ENCODE results near the gene GRAMD4.

GRAMD4 gene

DNA sequence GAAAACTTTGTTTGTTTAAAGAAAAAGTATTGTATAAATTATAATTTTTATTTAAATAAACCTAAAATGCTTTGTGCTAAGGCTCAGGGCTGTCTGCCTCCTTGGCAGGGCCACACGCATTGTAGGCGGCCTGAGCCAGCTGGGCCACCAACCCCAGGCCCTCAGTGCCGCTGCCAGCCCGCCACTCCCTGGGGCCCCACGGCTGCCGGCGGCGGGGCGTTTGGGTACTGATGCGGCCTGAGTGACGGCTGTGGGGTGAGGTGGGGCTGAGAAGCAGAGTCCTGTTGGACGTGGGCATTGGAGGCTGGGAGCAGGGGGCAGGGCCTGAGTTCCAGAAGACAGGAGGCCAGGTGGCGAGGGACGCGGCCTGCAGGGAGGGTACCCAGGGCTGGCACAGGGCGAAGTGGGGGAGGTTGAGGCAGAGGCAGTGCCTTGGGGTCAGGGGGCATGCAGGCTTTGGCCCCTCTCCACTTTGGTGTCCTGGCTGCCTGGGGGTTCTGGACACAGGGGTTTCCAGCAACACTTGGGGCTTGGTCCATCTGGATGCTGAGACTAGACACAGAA is 59.6 kb downstream of the GRAMD4 start:
- in situ Hi-C loops (cut with MboI; ENCODE audit: low pct_unique_long_range_greater_than_20kb, low sequenced_read_pairs, unreplicated experiment) = no loop called here
- no peak for DNase-seq (ENCODE audit: low spot score)
- TF ChIP-seq, protein P1, sequence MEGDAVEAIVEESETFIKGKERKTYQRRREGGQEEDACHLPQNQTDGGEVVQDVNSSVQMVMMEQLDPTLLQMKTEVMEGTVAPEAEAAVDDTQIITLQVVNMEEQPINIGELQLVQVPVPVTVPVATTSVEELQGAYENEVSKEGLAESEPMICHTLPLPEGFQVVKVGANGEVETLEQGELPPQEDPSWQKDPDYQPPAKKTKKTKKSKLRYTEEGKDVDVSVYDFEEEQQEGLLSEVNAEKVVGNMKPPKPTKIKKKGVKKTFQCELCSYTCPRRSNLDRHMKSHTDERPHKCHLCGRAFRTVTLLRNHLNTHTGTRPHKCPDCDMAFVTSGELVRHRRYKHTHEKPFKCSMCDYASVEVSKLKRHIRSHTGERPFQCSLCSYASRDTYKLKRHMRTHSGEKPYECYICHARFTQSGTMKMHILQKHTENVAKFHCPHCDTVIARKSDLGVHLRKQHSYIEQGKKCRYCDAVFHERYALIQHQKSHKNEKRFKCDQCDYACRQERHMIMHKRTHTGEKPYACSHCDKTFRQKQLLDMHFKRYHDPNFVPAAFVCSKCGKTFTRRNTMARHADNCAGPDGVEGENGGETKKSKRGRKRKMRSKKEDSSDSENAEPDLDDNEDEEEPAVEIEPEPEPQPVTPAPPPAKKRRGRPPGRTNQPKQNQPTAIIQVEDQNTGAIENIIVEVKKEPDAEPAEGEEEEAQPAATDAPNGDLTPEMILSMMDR (IDR thresholded peaks at IDR 0.05; ENCODE audit: extremely low read depth, insufficient read depth, missing control alignments) = no peak

DNA sequence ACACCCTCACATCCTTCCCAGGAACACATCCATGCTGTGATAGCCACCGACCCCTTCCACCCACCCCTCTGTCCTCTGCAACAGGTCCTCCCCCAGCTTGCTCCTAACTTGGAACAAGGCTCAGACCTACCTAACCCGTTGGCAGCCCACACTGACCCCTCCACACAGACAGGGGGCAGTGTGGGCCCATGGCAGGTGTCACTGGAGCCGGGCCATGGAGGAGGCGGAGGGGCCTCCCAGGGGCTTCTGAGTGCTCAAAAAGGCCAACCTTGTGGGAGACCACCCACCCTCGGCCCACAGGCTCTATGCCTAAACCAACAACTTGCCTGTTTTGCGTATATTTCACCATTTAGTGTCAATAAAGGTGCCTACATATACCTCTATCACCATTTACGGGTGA is 60.8 kb downstream of the GRAMD4 start:
- peak; percentile 69 for DNase-seq (ENCODE audit: low spot score)
- in situ Hi-C loops (cut with MboI; ENCODE audit: low pct_unique_long_range_greater_than_20kb, low sequenced_read_pairs, unreplicated experiment) = no loop called here
- TF ChIP-seq, protein P1 (IDR thresholded peaks at IDR 0.05; ENCODE audit: extremely low read depth, insufficient read depth, missing control alignments) = peak; percentile 61

DNA sequence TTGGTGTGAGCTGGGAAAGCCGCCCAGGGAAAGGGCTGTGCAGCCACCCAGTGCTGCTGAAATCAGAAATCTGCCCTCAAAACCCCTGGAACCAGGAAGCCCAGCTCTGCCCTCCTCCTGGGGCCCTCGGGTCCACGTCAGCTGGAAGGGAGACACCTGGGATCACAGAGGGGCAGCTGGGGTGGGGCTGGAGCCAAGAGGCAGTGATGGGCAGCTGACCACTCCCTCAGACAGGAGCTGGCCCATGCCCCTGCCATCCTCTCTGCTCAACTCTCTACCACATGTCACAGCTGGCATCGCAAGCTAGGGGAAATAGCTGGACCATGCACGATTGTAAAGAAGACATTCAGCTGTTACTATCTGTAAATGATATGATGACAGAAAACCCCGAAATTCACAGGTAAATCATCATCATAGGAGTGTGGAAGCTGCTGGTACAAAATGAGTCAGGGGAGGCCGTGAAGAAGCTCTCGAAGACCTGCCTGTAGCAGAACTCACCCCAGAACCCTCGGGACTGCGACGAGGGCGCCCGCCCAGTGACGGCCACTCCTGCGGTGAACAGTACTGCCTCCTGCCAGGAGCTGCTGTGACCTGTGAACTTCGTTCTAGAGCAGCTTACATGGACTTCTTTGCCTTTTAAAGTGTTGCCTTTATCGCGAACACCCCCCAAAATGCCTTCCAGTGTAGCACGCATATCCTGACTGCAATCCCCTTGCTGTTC is 62.0 kb downstream of the GRAMD4 start:
- in situ Hi-C loops (cut with MboI; ENCODE audit: low pct_unique_long_range_greater_than_20kb, low sequenced_read_pairs, unreplicated experiment) = no loop called here
- TF ChIP-seq, protein P1 (IDR thresholded peaks at IDR 0.05; ENCODE audit: extremely low read depth, insufficient read depth, missing control alignments) = no peak
- DNase-seq (ENCODE audit: low spot score) = no peak

DNA sequence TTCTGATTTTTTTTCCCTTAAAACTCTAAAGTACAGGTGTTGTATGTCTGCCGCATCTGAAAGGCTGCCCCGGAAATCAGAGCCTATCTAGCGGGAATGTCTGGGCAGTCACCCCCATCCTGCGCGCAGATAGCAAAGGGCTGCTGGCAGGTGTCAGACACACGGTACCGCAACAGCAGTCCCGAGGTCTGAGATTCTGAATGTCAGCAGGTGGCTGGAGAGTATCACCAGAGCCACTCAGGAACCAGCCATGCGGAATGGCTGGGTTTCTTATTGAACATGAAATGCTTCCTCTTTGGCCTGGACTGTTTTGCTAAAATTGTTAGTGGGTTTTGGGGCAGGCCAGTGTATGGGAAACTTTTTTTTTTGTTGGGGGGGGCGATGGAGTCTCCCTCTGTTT is 64.5 kb downstream of the GRAMD4 start:
- DNase-seq (ENCODE audit: low spot score) = peak; percentile 86
- in situ Hi-C loops (cut with MboI; ENCODE audit: low pct_unique_long_range_greater_than_20kb, low sequenced_read_pairs, unreplicated experiment) = no loop called here

DNA sequence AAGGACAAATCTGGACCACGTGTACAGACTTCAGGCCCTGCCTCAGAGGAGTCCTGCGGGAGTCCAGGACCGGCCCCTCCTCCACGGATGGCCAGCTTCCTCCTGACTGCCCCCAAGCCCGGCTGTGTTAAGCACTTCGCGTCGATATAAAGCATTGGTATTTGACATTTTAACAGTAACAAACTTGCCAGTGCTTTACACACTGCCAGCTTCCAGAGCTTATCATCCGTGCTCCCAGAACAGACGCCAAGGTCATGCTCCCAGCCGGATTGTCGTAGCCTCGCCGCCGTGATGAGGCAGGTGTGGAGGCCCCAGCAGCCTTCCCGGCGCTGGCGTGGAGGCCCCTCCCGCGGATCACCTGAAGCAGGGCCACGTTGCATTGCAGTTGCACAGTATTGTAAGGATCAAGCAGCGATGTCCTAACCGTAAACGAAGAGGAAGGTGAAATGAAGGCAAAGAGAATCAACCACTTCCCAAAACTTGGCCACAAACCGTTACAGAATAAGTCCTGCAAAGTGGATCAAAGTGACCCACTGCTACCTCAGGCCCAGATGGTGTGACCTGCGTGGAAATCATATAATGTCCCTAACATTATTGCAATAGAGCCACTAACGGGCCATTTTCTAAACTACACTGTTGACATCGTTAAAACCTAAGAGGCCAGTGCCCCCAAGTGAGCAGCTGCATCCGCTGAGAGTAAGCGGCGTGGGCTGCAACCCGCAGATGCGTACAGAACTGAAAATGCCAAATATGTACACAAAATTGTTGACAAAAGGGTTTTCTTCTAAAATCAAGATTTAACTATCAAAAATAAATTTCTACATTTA is 66.2 kb downstream of the GRAMD4 start:
- no peak for DNase-seq (ENCODE audit: low spot score)
- in situ Hi-C loops (cut with MboI; ENCODE audit: low pct_unique_long_range_greater_than_20kb, low sequenced_read_pairs, unreplicated experiment) = no loop called here

More for the DNA sequence above, 64.5 kb downstream of the GRAMD4 start:
- TF ChIP-seq, protein P1 (IDR thresholded peaks at IDR 0.05; ENCODE audit: extremely low read depth, insufficient read depth, missing control alignments) = no peak

DNA sequence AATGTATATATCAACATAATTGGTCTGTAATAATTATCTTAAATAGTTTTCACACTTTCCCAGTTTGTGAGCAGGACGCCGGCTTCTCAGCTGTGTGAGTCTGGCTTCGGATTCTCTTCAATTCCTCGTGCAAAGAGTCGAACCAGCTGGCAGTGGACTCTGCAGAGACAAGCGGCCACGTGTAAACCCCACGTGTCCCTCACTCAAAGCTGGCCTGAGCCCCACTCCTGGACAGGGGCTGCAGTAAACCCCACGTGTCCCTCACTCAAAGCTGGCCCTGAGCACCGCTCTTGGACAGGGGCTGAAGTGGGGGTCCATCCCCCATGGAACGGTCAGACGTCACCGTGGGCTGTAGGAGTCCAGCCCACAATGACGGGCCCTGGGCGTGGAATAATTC is 66.9 kb downstream of the GRAMD4 start:
- TF ChIP-seq, protein P1 (IDR thresholded peaks at IDR 0.05; ENCODE audit: extremely low read depth, insufficient read depth, missing control alignments) = no peak
- no peak for DNase-seq (ENCODE audit: low spot score)
- in situ Hi-C loops (cut with MboI; ENCODE audit: low pct_unique_long_range_greater_than_20kb, low sequenced_read_pairs, unreplicated experiment) = no loop called here

More for the DNA sequence above, 66.2 kb downstream of the GRAMD4 start:
- TF ChIP-seq, protein P1 (IDR thresholded peaks at IDR 0.05; ENCODE audit: extremely low read depth, insufficient read depth, missing control alignments) = no peak

Measured in GM13977 (cell line).